ENCODE results near the gene SULT1C2.
A peak's percentile ranks its signal among the peaks of the same experiment; 100 is the strongest.

SULT1C2 gene

GRCh38 chr2:108288534-108289106 is at the start of gene SULT1C2:
TSS of gene SULT1C2 (plus strand) at chr2:108288895. CDS start at chr2:108293668, 4,773 bp downstream.
- H3K4me3 ChIP-seq (replicated peaks in 1 of 2; ENCODE audit: low read depth in 2 of 2, low read length in 2 of 2): no peak within 1 kb of the TSS
- no peak for TF ChIP-seq CTCF (IDR thresholded peaks at IDR 0.05; ENCODE audit: low read depth, low read length)
- no peak for DNase-seq (ENCODE audit: low read depth in 2 of 2)

- no peak for DNase-seq (ENCODE audit: low read depth in 2 of 2)
- H3K4me3 ChIP-seq (replicated peaks in 1 of 2; ENCODE audit: low read depth in 2 of 2, low read length in 2 of 2): no peak within 1 kb of the TSS
- TF ChIP-seq CTCF (IDR thresholded peaks at IDR 0.05; ENCODE audit: low read depth, low read length): no peak
Measured at GRCh38 chr2:108239786-108240185, 48.9 kb upstream of the SULT1C2 start, which contains the start of gene SULT1C3. TSS of gene SULT1C3 (plus strand) at chr2:108239968. CDS start at chr2:108247195, 7,227 bp downstream.

DNA sequence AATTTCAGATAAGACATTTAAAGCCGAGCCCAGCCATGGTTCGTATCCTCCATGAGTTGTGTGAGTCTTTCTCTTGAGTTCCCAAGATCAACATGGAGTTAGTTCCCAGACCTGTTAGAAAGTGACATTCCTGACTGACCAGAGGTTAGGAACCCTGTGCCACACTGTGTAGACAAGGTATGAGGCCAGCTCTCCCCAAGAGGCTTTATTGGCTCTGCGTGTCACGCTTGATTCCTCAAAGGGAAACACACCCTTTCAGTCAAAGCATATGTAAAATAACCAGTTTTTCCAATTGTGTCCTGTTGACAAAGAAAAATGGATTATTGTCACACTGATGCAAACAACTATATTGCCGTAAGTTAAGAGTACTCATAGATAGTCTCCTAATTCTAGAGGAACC is 47.7 kb upstream of the SULT1C2 start:
- DNase-seq (ENCODE audit: low read depth in 2 of 2): no peak
- no peak overlapping the region for H3K4me3 ChIP-seq (replicated peaks in 1 of 2; ENCODE audit: low read depth in 2 of 2, low read length in 2 of 2)
- no peak for TF ChIP-seq CTCF (IDR thresholded peaks at IDR 0.05; ENCODE audit: low read depth, low read length)

- TF ChIP-seq CTCF (IDR thresholded peaks at IDR 0.05; ENCODE audit: low read depth, low read length): no peak
- DNase-seq (ENCODE audit: low read depth in 2 of 2): peak; percentile 6 to 84
- H3K4me3 ChIP-seq (replicated peaks in 1 of 2; ENCODE audit: low read depth in 2 of 2, low read length in 2 of 2): no peak overlapping the region
Measured at GRCh38 chr2:108243566-108243965, 45.1 kb upstream of the SULT1C2 start.

DNA sequence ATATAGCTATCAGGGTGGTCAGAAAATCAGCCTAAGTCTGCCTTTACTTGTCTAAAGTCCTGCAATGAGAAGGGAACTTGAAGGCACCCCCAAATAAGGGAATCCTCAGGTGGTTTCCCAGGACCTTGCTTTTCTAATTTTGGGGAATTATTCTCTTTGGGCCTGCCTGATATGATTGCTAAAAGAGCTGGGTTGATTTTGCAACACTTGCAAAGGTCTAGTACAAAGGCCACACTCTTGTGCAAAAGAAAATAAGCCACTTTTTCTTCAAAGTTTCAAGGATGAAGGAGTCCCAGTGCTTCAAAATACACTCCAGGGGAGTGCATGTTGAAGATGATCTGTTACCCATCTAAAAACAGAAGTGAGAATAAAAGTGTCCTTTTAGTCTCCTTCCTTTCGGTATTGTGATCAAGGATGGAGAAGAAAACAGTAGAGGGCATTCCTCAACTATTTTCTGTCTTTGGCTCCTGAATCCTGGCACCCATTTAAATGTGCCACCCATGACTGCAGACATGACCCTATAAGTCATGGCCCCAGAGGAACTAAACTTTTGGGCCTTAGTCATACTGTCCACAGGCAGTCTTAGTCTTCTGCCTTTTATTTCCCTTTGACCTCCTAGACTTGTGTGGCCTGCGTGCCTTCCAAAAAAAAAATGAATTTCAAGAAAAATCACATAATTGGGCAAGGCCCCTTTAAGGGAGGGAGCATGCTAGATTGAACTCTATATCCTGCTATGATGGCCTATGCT is 43.9 kb upstream of the SULT1C2 start:
- H3K4me3 ChIP-seq (replicated peaks in 1 of 2; ENCODE audit: low read depth in 2 of 2, low read length in 2 of 2): no peak overlapping the region
- peak in 1 of 2 donors; percentile 47 for DNase-seq (ENCODE audit: low read depth in 2 of 2)
- no peak for TF ChIP-seq CTCF (IDR thresholded peaks at IDR 0.05; ENCODE audit: low read depth, low read length)

- DNase-seq (ENCODE audit: low read depth in 2 of 2): peak in 1 of 2 donors; percentile 15
- no peak for TF ChIP-seq CTCF (IDR thresholded peaks at IDR 0.05; ENCODE audit: low read depth, low read length)
- no peak overlapping the region for H3K4me3 ChIP-seq (replicated peaks in 1 of 2; ENCODE audit: low read depth in 2 of 2, low read length in 2 of 2)
Measured at GRCh38 chr2:108253106-108253505, 35.6 kb upstream of the SULT1C2 start.
